HEK293 (cell line): ENCODE results near the gene ALDH8A1.

ENCODE experiments used
- CTCF ChIA-PET: fragments of 350-600 bp; formaldehyde crosslinking; extraction: SDS; loops from one replicate; lab custom pipeline; 2021; ENCODE audit warnings: antibody characterized with exemption; lab: Yijun Ruan, JAX
- POLR2A ChIA-PET: fragments of 300-600 bp; formaldehyde crosslinking; extraction: SDS; loops from one replicate; lab custom pipeline; 2020; ENCODE audit warnings: antibody characterized with exemption, inconsistent platforms; lab: Yijun Ruan, JAX
- H3K27ac ChIP-seq: fragments of 200-500 bp; sonication (Bioruptor generic); 2 replicates; pipeline ENCODE4 v1.5.1; 2014; ENCODE audit warnings: low read depth, low read length, control low read depth, inconsistent platforms; ENCODE audit errors: extremely low read depth
- H3K36me3 ChIP-seq, 2 experiments: fragments of 200-500 bp in 1 of 2; sonication (Bioruptor generic) in 1 of 2; 1 replicate in 1 of 2; 2 replicates in 1 of 2; pipeline ENCODE4 v1.5.1; 2014 to 2017; ENCODE audit warnings: inconsistent platforms in 2 of 2, low read length in 2 of 2; ENCODE audit not compliant: control insufficient read depth in 2 of 2, insufficient read depth in 1 of 2
- H3K4me1 ChIP-seq: fragments of 200-500 bp; sonication (Bioruptor generic); 2 replicates; pipeline ENCODE4 v1.5.1; 2014; ENCODE audit warnings: mild to moderate bottlenecking, low read length, inconsistent platforms; ENCODE audit not compliant: control insufficient read depth, insufficient read depth
- H3K4me3 ChIP-seq: 2 replicates; pipeline ENCODE4 v1.5.1; 2011; ENCODE audit warnings: low read depth, mild to moderate bottlenecking, control low read depth, low read length, moderate library complexity
- H3K9me3 ChIP-seq: fragments of 200-500 bp; sonication (Bioruptor generic); 2 replicates; pipeline ENCODE4 v1.5.1; 2014; ENCODE audit warnings: low read depth, low read length, inconsistent platforms; ENCODE audit not compliant: control insufficient read depth, insufficient read depth
- ATF2 ChIP-seq: fragments of 450-650 bp; formaldehyde crosslinking; IDR thresholded peaks from 2 replicates; pipeline ENCODE4 v1.5.1; 2016; ENCODE audit warnings: missing biosample characterization, missing genetic modification characterization, low read depth
- GFI1B ChIP-seq: fragments of 450-650 bp; formaldehyde crosslinking; IDR thresholded peaks from 2 replicates; pipeline ENCODE4 v1.5.1; 2016; ENCODE audit warnings: missing biosample characterization, missing genetic modification characterization
- HOXC10 ChIP-seq: sonication (generic); formaldehyde crosslinking; IDR thresholded peaks from 2 replicates; pipeline ENCODE4 v1.8.1; 2023; ENCODE audit warnings: mild to moderate bottlenecking, missing genetic modification reagents
- KLF9 ChIP-seq: fragments of 450-650 bp; formaldehyde crosslinking; IDR thresholded peaks from 2 replicates; pipeline ENCODE4 v1.5.1; 2016; ENCODE audit warnings: missing biosample characterization, missing genetic modification characterization, low read depth
- OSR2 ChIP-seq: fragments of 450-650 bp; formaldehyde crosslinking; IDR thresholded peaks from 2 replicates; pipeline ENCODE4 v1.5.1; 2016; ENCODE audit warnings: missing biosample characterization, missing genetic modification characterization
- PRDM10 ChIP-seq: fragments of 450-650 bp; formaldehyde crosslinking; IDR thresholded peaks from 2 replicates; pipeline ENCODE4 v1.5.1; 2016; ENCODE audit warnings: missing biosample characterization, missing genetic modification characterization
- REPIN1 ChIP-seq: fragments of 450-650 bp; formaldehyde crosslinking; IDR thresholded peaks from 2 replicates; pipeline ENCODE4 v1.5.1; 2017; ENCODE audit warnings: missing biosample characterization, missing genetic modification characterization, low read depth
- SETDB1 ChIP-seq: IDR thresholded peaks from one replicate; pipeline ENCODE4 v1.6.1; 2017; ENCODE audit warnings: mild to moderate bottlenecking, low read length, moderate library complexity, mixed read lengths; ENCODE audit not compliant: insufficient read length
- TRIM28 ChIP-seq: IDR thresholded peaks from 2 replicates; pipeline ENCODE4 v1.6.1; 2011; ENCODE audit warnings: low read length, control low read depth, borderline replicate concordance
- YY1 ChIP-seq: fragments of 450-650 bp; formaldehyde crosslinking; IDR thresholded peaks from 2 replicates; pipeline ENCODE4 v1.5.1; 2018; ENCODE audit warnings: missing biosample characterization, missing genetic modification characterization
- YY2 ChIP-seq: fragments of 450-650 bp; formaldehyde crosslinking; IDR thresholded peaks from 2 replicates; pipeline ENCODE4 v1.5.1; 2016; ENCODE audit warnings: missing biosample characterization, missing genetic modification characterization
- ZBTB21 ChIP-seq: fragments of 450-650 bp; formaldehyde crosslinking; IDR thresholded peaks from 2 replicates; pipeline ENCODE4 v1.5.1; 2017; ENCODE audit warnings: missing biosample characterization, missing genetic modification characterization
- ZNF112 ChIP-seq: fragments of 450-650 bp; formaldehyde crosslinking; IDR thresholded peaks from 2 replicates; pipeline ENCODE4 v1.5.0; 2017; ENCODE audit warnings: missing biosample characterization, missing genetic modification characterization
- ZNF133 ChIP-seq: fragments of 450-650 bp; formaldehyde crosslinking; IDR thresholded peaks from 2 replicates; pipeline ENCODE4 v1.5.1; 2016; ENCODE audit warnings: missing biosample characterization, missing genetic modification characterization
- ZNF248 ChIP-seq: fragments of 450-650 bp; formaldehyde crosslinking; IDR thresholded peaks from 2 replicates; pipeline ENCODE4 v1.5.1; 2017; ENCODE audit warnings: missing biosample characterization, missing genetic modification characterization
- ZNF324 ChIP-seq: fragments of 450-650 bp; formaldehyde crosslinking; IDR thresholded peaks from 2 replicates; pipeline ENCODE4 v1.5.1; 2016; ENCODE audit warnings: missing biosample characterization, missing genetic modification characterization
- ZNF398 ChIP-seq: fragments of 450-650 bp; formaldehyde crosslinking; IDR thresholded peaks from 2 replicates; pipeline ENCODE4 v1.5.1; 2017; ENCODE audit warnings: missing biosample characterization, missing genetic modification characterization
- ZNF404 ChIP-seq: fragments of 450-650 bp; formaldehyde crosslinking; IDR thresholded peaks from 2 replicates; pipeline ENCODE4 v1.5.1; 2017; ENCODE audit warnings: missing biosample characterization, missing genetic modification characterization
- ZNF529 ChIP-seq: fragments of 450-650 bp; formaldehyde crosslinking; IDR thresholded peaks from 2 replicates; pipeline ENCODE4 v1.5.1; 2017; ENCODE audit warnings: missing genetic modification characterization, missing biosample characterization; ENCODE audit not compliant: insufficient replicate concordance
- ZNF549 ChIP-seq: fragments of 450-650 bp; IDR thresholded peaks from 2 replicates; pipeline ENCODE4 v1.5.1; 2018; ENCODE audit warnings: missing biosample characterization, missing genetic modification characterization, mild to moderate bottlenecking, inconsistent platforms, moderate library complexity
- ZNF585B ChIP-seq: fragments of 450-650 bp; formaldehyde crosslinking; IDR thresholded peaks from 2 replicates; pipeline ENCODE4 v1.5.1; 2016; ENCODE audit warnings: missing biosample characterization, missing genetic modification characterization
- ZNF626 ChIP-seq: fragments of 450-650 bp; sonication (Bioruptor Pico); formaldehyde crosslinking; IDR thresholded peaks from 2 replicates; pipeline ENCODE4 v1.5.1; 2018; ENCODE audit warnings: missing biosample characterization, missing genetic modification characterization, inconsistent platforms
- ZNF639 ChIP-seq: fragments of 450-650 bp; formaldehyde crosslinking; IDR thresholded peaks from 2 replicates; pipeline ENCODE4 v1.5.1; 2016; ENCODE audit warnings: missing biosample characterization, missing genetic modification characterization
- ZNF670 ChIP-seq: fragments of 450-650 bp; formaldehyde crosslinking; IDR thresholded peaks from 2 replicates; pipeline ENCODE4 v1.5.1; 2016; ENCODE audit warnings: missing biosample characterization, missing genetic modification characterization, low read depth
- ZNF830 ChIP-seq: fragments of 450-650 bp; IDR thresholded peaks from 2 replicates; pipeline ENCODE4 v1.5.0; 2018; ENCODE audit warnings: missing biosample characterization, missing genetic modification characterization, low read depth, mild to moderate bottlenecking, moderate library complexity
- ZNF843 ChIP-seq: fragments of 450-650 bp; formaldehyde crosslinking; IDR thresholded peaks from 2 replicates; pipeline ENCODE4 v1.5.1; 2016; ENCODE audit warnings: missing biosample characterization, missing genetic modification characterization

The ALDH8A1 gene

GRCh38 chr6:134878136-134878535 lies 71.8 kb downstream of the ALDH8A1 start (continued):
- TF ChIP-seq YY1 (tag by site-specific recombination) = no peak
- TF ChIP-seq ZNF830 = no peak
- TF ChIP-seq, all 188 proteins: peak for 0

- ChIA-PET POLR2A (no interaction called here), CTCF (interaction anchor here (0.5 to 0.7 kb wide), 2 partner anchors 12 to 55 kb away, joined by 3 to 4 read pairs; no protein-coding TSS in a partner anchor)
- H3K36me3 ChIP-seq = no peaks in the 10 kb centered on the region
- peak; percentile 58; the same call in 1 of the 2 replicates for TF ChIP-seq ZNF626 (tag by site-specific recombination)
- peak; percentile 99 for TF ChIP-seq TRIM28
- TF ChIP-seq ZNF670 (tag by site-specific recombination) = no peak
- no peak for TF ChIP-seq ZNF639 (tag by site-specific recombination)
- TF ChIP-seq OSR2 (tag by site-specific recombination) = no peak
- no peak for TF ChIP-seq ZNF112
- TF ChIP-seq ZNF248 (tag by site-specific recombination) = no peak
- 0 out of 2 replicates have a peak, but pooled peaks have one; percentile 30 for TF ChIP-seq ZNF549 (tag by site-specific recombination)
- TF ChIP-seq PRDM10 (tag by site-specific recombination) = no peak
- TF ChIP-seq ZNF324 (tag by site-specific recombination) = no peak
- TF ChIP-seq ZNF585B (tag by site-specific recombination) = peak; percentile 59
- no peak for TF ChIP-seq GFI1B (tag by site-specific recombination)
- no peak for TF ChIP-seq ZNF133 (tag by site-specific recombination)
- peak; percentile 94 for TF ChIP-seq SETDB1
- TF ChIP-seq REPIN1 (tag by site-specific recombination) = no peak
- peak; percentile 39 for TF ChIP-seq ZNF529 (tag by site-specific recombination)
- no peaks in the 10 kb centered on the region for H3K4me1 ChIP-seq
- no peaks in the 10 kb centered on the region for H3K9me3 ChIP-seq
- no peak overlapping the region for H3K27ac ChIP-seq
- no peak overlapping the region for H3K4me3 ChIP-seq
These were observed 74.5 kb downstream of the ALDH8A1 start for GRCh38 chr6:134875367-134875766.

- ChIA-PET CTCF (interaction anchor here (0.7 to 1.0 kb wide), 2 partner anchors 233 to 717 kb away, joined by 3 to 4 read pairs; no protein-coding TSS in a partner anchor), POLR2A (no interaction called here)
- TF ChIP-seq ATF2 (tag by site-specific recombination) (no peak), HOXC10 (CRISPR knock-in tag) (no peak), ZNF404 (tag by site-specific recombination) (no peak), ZNF843 (tag by site-specific recombination) (no peak), KLF9 (tag by site-specific recombination) (no peak), SETDB1 (no peak), YY2 (tag by site-specific recombination) (no peak), ZNF398 (no peak), ZBTB21 (tag by site-specific recombination) (no peak)
These were observed 76.2 kb downstream of the ALDH8A1 start for GRCh38 chr6:134873500-134874388.

More at GRCh38 chr6:134873500-134874388, 76.2 kb downstream of the ALDH8A1 start:
- Histone ChIP-seq H3K4me3 (no peak overlapping the region), H3K9me3 (no peaks in the 10 kb centered on the region), H3K27ac (no peak overlapping the region), H3K4me1 (no peaks in the 10 kb centered on the region), H3K36me3 (no peaks in the 10 kb centered on the region)
